ENCODE results near the gene CACNG1.
"Not testable (repeated sequence)": the region's sequence is repeated elsewhere in the genome, so short reads cannot be mapped to it uniquely, and the experiment has no call there.

Gene CACNG1

GRCh38 chr17:67082107-67082506 is 37.8 kb downstream of the CACNG1 start:
- DNase-seq (ENCODE audit: low read depth in 2 of 2) = no peak
- no peak overlapping the region for H3K4me3 ChIP-seq (replicated peaks in 1 of 2; ENCODE audit: low read depth in 2 of 2, low read length in 2 of 2)
- no peak for TF ChIP-seq CTCF (IDR thresholded peaks at IDR 0.05; ENCODE audit: low read depth, low read length)

DNA sequence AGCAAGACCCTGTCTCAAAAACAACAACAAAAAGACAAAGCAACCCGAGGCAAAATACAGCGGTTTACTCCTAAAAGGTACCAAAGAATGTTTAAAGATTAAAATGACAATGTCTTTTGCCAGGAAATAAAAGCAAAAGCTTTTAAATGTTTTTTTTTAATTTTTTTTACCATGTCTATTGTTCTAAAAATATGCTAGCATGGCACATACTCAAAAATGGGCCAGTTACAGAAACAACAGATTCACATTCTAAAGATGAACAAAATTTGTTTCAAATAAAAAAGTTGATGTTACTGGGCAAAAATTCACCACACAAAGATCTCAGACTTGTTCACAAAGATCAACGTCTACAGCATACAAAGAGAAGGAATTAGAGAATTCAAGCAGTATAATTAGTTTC is 41.1 kb downstream of the CACNG1 start:
- H3K4me3 ChIP-seq (replicated peaks in 1 of 2; ENCODE audit: low read depth in 2 of 2, low read length in 2 of 2) = no peak overlapping the region
- no peak for TF ChIP-seq CTCF (IDR thresholded peaks at IDR 0.05; ENCODE audit: low read depth, low read length)
- no peak for DNase-seq (ENCODE audit: low read depth in 2 of 2)

DNA sequence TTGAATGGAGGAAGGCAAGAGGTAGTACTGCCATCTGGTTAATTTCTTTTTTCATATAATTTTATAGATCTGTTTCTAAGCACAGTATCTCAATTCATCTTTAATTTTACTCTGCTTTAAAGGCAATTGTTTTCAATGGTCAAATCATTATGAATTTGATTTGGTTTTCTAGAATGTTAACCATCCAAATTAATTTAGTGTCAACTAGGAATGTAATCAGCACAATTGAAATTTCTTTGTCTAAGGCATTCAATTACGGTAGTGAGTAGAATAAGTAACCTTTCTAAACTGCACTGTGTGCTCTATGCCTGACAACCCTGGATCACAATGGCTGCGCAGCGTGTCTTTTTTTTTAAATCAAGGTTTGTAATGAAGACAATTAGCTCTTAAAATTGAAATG is 44.3 kb downstream of the CACNG1 start:
- no peak overlapping the region for H3K4me3 ChIP-seq (replicated peaks in 1 of 2; ENCODE audit: low read depth in 2 of 2, low read length in 2 of 2)
- TF ChIP-seq CTCF (IDR thresholded peaks at IDR 0.05; ENCODE audit: low read depth, low read length) = no peak
- DNase-seq (ENCODE audit: low read depth in 2 of 2) = no peak

- DNase-seq (ENCODE audit: low read depth in 2 of 2) = no peak
- no peak overlapping the region for H3K4me3 ChIP-seq (replicated peaks in 1 of 2; ENCODE audit: low read depth in 2 of 2, low read length in 2 of 2)
- TF ChIP-seq CTCF (IDR thresholded peaks at IDR 0.05; ENCODE audit: low read depth, low read length) = no peak
Measured at GRCh38 chr17:67090341-67090740, 46.0 kb downstream of the CACNG1 start.

- no peak for TF ChIP-seq CTCF (IDR thresholded peaks at IDR 0.05; ENCODE audit: low read depth, low read length)
- no peak overlapping the region for H3K4me3 ChIP-seq (replicated peaks in 1 of 2; ENCODE audit: low read depth in 2 of 2, low read length in 2 of 2)
- no peak for DNase-seq (ENCODE audit: low read depth in 2 of 2)
Measured at GRCh38 chr17:67092291-67092690, 47.9 kb downstream of the CACNG1 start.

- not testable (repeated sequence) for DNase-seq (ENCODE audit: low read depth in 2 of 2); H3K4me3 ChIP-seq (replicated peaks in 1 of 2; ENCODE audit: low read depth in 2 of 2, low read length in 2 of 2)
Measured at GRCh38 chr17:67092710-67093109, 48.4 kb downstream of the CACNG1 start.

- TF ChIP-seq CTCF (IDR thresholded peaks at IDR 0.05; ENCODE audit: low read depth, low read length) = no peak
- no peak overlapping the region for H3K4me3 ChIP-seq (replicated peaks in 1 of 2; ENCODE audit: low read depth in 2 of 2, low read length in 2 of 2)
- DNase-seq (ENCODE audit: low read depth in 2 of 2) = peak; percentile 32 to 33
Measured at GRCh38 chr17:67093348-67093747, 49.0 kb downstream of the CACNG1 start.

GRCh38 chr17:67095291-67095690 is 50.9 kb downstream of the CACNG1 start:
- peak; percentile 90 to 92 for DNase-seq (ENCODE audit: low read depth in 2 of 2)
- H3K4me3 ChIP-seq (replicated peaks in 1 of 2; ENCODE audit: low read depth in 2 of 2, low read length in 2 of 2) = not testable (repeated sequence)

All from cardiac fibroblast (primary cell).